Ovary (tissue), 3 donors: Measurements from ENCODE around the gene BCAR3.

Experiments
- CTCF ChIP-seq, 3 donors: fragments of 450-650 bp in 2 of 3; fragments of 200-600 bp in 1 of 3; IDR thresholded peaks; one replicate each; pipeline versions ENCODE4 v1.5.1 to v1.8.0; 2016 to 2022; ENCODE audit warnings: antibody characterized with exemption in 3 of 3, mild to moderate bottlenecking in 1 of 3
- POLR2A ChIP-seq: fragments of 450-650 bp; IDR thresholded peaks from one replicate; pipeline ENCODE4 v1.6.1; 2017; ENCODE audit warnings: antibody characterized with exemption, mild to moderate bottlenecking, moderate library complexity
- donor health status: DM: no; HTN: no; CAD: no.

GRCh38 chr1:93629101-93630059, 52.3 kb downstream of the BCAR3 start:
- TF ChIP-seq CTCF (IDR thresholded peaks at IDR 0.05) = peak; percentile 62 to 92 (median 85)
- no peak for TF ChIP-seq POLR2A
